Adrenal gland (tissue), 12 donors: ENCODE results near the gene PARD3B. TPM values are rescaled to one million over a fixed set of nuclear protein-coding genes. Genes with fewer than 3 reads are reported as not detected.
A peak's percentile ranks its signal among the peaks of the same experiment; 100 is the strongest.

Experiments
- DNase-seq, 7 donors: peaks; one replicate each; pipeline ENCODE4 v3.0.0-alpha.2; 2019 to 2020
- H3K27ac ChIP-seq, 5 donors: fragments of 200-600 bp; sonication (generic) in 4 of 5; 1 replicate in 3 of 5; 2 replicates in 2 of 5; pipeline versions ENCODE4 v1.5.1 to v1.8.0; 2016 to 2020; ENCODE audit warnings: mild to moderate bottlenecking in 1 of 5
- H3K27me3 ChIP-seq: fragments of 200-600 bp; 2 replicates; pipeline ENCODE4 v1.8.0; 2021
- H3K36me3 ChIP-seq, 2 donors: fragments of 200-600 bp; replicated peaks in 1 of 2; 1 replicate in 1 of 2; 2 replicates in 1 of 2; pipeline versions ENCODE4 v1.5.1 to v1.8.0; 2018 to 2022
- H3K4me1 ChIP-seq, 2 donors: fragments of 200-600 bp; replicated peaks in 1 of 2; 1 replicate in 1 of 2; 2 replicates in 1 of 2; pipeline versions ENCODE4 v1.5.1 to v1.8.0; 2018 to 2021
- H3K4me3 ChIP-seq, 4 donors: fragments of 200-600 bp; sonication (generic) in 3 of 4; one replicate each; pipeline ENCODE4 v1.5.1; 2016 to 2018
- H3K9me3 ChIP-seq, 3 donors: fragments of 200-600 bp; sonication (generic) in 1 of 3; replicated peaks in 1 of 3; 1 replicate in 2 of 3; 2 replicates in 1 of 3; pipeline versions ENCODE4 v1.5.1 to v1.8.0; 2016 to 2021
- POLR2A ChIP-seq, 2 donors: fragments of 450-650 bp; IDR thresholded peaks; one replicate each; pipeline ENCODE4 v1.6.1; 2017; ENCODE audit warnings: antibody characterized with exemption in 2 of 2, mild to moderate bottlenecking in 2 of 2, moderate library complexity in 1 of 2
- WGBS, 4 donors: extraction: QIAGEN DNeasy Blood & Tissue Kit in 2 of 4; methylation state at CpG; one replicate each; pipeline versions ENCODE4 v1.1.5 to v1.1.7; 2013 to 2017; 5-methylcytosine and 5-hydroxymethylcytosine counted together
- intact Hi-C, 2 donors: fragments of 100-400 bp; cut with DNase I; formaldehyde crosslinking; loops; one replicate each; pipeline versions ENCODE4 v1.14.1 to v1.15.0; 2022 to 2023
- polyA plus RNA-seq, 3 donors: library from polyadenylated mRNA; stranded (reverse); fragments of 200-250 nt in 2 of 3; fragments of 350-450 nt in 1 of 3; fragmentation: Illumina TruSeq in 1 of 3; extraction: RNeasy Lipid Tissue Mini Kit (QIAGEN cat#74804) in 1 of 3; gene quantifications; one replicate each; pipeline ENCODE4 v1.2.3, GENCODE V29; 2013 to 2014
- total RNA-seq, 9 donors: library from RNA; depleted of rRNA in 4 of 9; stranded (reverse); fragments of >200 nt in 4 of 9; fragments of 120-200 nt in 1 of 9; fragmentation: NEBNext Ultra II Directional in 1 of 9; extraction: Animal tissue kit (Norgen Biotek cat#: 25700) in 1 of 9; gene quantifications; one replicate each; pipeline versions ENCODE4 v1.1.0 to v1.2.4, GENCODE V29; 2013 to 2023
- TF ChIP-seq, protein P1 (sequence below), 6 experiments: fragments of 450-650 bp in 4 of 6; fragments of 200-600 bp in 2 of 6; sonication (generic) in 1 of 6; IDR thresholded peaks; 1 replicate in 5 of 6; 2 replicates in 1 of 6; pipeline versions ENCODE4 v1.5.1 to v1.8.0; 2016 to 2021; ENCODE audit warnings: antibody characterized with exemption in 6 of 6, mild to moderate bottlenecking in 2 of 6, moderate library complexity in 1 of 6
- donor health status: healthy with polysubstance abuse.
- donor health status: Bipolar disorder and iron deficiency.
- donor health status: DM: yes; HTN: yes; CAD: no.
- donor health status: DM: no; HTN: no; CAD: no.
- donor health status: DM: no; HTN: no; CAD: no.
- donor health status: DM: yes; HTN: yes; CAD: no.

The PARD3B gene
- total and polyA plus RNA-seq, 12 donors: 1.9 to 20.4 (median 9.5) TPM

DNA sequence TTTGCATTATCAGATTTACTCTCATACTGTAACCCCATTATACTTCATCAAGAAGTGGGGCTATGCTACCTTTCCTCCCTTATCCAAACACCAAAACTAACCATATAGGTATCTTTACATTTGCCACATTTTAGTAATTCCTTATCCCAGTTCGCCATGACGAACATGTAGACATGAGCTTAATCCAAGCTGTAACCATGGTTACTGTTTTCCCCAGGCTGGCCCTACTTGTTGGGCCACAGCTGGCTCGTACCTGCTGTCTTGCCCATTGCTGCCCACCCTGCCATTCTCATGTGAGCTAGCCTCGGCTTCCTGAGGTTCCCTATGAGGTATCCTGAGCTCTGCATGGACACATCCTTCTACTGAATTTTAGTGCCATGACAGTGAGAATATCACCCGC is 117.7 kb downstream of the PARD3B start:
- no peak for TF ChIP-seq POLR2A (IDR thresholded peaks at IDR 0.05)
- TF ChIP-seq, protein P1, sequence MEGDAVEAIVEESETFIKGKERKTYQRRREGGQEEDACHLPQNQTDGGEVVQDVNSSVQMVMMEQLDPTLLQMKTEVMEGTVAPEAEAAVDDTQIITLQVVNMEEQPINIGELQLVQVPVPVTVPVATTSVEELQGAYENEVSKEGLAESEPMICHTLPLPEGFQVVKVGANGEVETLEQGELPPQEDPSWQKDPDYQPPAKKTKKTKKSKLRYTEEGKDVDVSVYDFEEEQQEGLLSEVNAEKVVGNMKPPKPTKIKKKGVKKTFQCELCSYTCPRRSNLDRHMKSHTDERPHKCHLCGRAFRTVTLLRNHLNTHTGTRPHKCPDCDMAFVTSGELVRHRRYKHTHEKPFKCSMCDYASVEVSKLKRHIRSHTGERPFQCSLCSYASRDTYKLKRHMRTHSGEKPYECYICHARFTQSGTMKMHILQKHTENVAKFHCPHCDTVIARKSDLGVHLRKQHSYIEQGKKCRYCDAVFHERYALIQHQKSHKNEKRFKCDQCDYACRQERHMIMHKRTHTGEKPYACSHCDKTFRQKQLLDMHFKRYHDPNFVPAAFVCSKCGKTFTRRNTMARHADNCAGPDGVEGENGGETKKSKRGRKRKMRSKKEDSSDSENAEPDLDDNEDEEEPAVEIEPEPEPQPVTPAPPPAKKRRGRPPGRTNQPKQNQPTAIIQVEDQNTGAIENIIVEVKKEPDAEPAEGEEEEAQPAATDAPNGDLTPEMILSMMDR (IDR thresholded peaks at IDR 0.05): no peak
- H3K27ac ChIP-seq: no peak overlapping the region
- DNase-seq: no peak
- 90 to 94% (median 93%) methylated on average over 5 of the region's 5 CpGs for WGBS, 4 donors
- no peaks in the 10 kb centered on the region for H3K27me3 ChIP-seq
- peaks cover 0 to 7% of the 10 kb centered on the region in 2 donors for H3K4me1 ChIP-seq
- no peaks in the 10 kb centered on the region for H3K9me3 ChIP-seq
- intact Hi-C loops: no loop called here
- no peak overlapping the region for H3K4me3 ChIP-seq
- no peaks in the 10 kb centered on the region for H3K36me3 ChIP-seq

DNA sequence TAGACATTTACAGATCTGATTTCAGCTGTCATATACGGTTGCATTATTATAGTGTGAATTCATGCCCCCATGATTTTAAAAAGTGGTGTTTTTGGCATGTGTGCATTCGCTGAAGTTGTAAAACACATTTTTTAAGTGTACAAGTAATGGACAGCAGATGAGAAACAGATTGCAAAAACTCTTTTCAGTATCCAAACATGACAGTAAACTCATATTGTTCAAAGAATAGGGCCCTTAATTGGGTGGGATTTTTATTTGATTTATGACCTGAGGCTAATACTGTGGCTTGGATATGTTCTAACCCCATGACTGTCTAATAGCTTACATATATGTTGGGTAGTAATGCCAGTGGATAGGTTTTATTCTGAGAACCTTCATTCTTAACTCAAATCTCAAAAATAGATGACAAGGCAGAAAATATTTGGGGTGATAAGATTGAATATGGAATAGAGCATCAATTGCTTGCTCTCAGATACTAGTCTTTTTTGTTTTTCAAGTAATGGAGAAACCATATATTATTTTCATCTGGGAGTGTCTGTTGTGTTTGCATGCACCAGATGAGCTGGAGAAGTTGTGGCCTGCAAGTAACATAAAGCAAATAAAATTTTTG is 118.6 kb downstream of the PARD3B start:
- TF ChIP-seq, protein P1 (IDR thresholded peaks at IDR 0.05): no peak
- no peak for TF ChIP-seq POLR2A (IDR thresholded peaks at IDR 0.05)
- Histone ChIP-seq H3K27me3 (no peaks in the 10 kb centered on the region), H3K4me3 (no peak overlapping the region), H3K27ac (no peak overlapping the region), H3K36me3 (no peaks in the 10 kb centered on the region), H3K4me1 (peaks cover 0 to 7% of the 10 kb centered on the region in 2 donors), H3K9me3 (no peaks in the 10 kb centered on the region)
- 81 to 85% (median 84%) methylated on average over 2 of the region's 2 CpGs for WGBS, 4 donors
- intact Hi-C loops: no loop called here
- no peak for DNase-seq

DNA sequence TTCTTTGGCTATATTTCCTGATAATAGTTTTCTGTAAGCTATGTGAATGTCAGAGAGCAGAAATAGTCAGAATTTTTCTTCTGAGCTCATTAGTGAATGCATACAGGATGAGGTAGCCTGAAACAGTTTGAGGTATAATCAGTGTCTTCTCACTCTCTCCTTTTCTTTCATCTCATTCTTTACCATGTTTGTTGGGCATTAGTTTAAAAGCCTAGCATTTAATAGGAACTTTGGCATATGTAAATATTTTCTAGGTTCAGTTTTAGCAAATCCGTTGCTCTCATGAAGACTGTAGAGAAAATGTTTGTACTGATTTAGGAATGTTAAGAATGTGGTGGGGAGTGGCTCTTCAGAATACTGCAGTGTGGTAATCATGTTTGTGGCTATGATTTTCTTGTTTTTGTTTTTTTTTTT is 119.4 kb downstream of the PARD3B start:
- H3K36me3 ChIP-seq: no peaks in the 10 kb centered on the region
- H3K27me3 ChIP-seq: no peaks in the 10 kb centered on the region
- H3K27ac ChIP-seq: peak overlapping the region in 1 of 5 donors; percentile 24
- no peaks in the 10 kb centered on the region for H3K9me3 ChIP-seq
- TF ChIP-seq POLR2A (IDR thresholded peaks at IDR 0.05): no peak
- TF ChIP-seq, protein P1 (IDR thresholded peaks at IDR 0.05): no peak
- H3K4me1 ChIP-seq: peaks cover 0 to 8% of the 10 kb centered on the region in 2 donors
- WGBS, 4 donors: 53 to 68% (median 55%) methylated on average over 1 of the region's 1 CpG
- no peak overlapping the region for H3K4me3 ChIP-seq
- DNase-seq: no peak
- intact Hi-C loops: no loop called here

DNA sequence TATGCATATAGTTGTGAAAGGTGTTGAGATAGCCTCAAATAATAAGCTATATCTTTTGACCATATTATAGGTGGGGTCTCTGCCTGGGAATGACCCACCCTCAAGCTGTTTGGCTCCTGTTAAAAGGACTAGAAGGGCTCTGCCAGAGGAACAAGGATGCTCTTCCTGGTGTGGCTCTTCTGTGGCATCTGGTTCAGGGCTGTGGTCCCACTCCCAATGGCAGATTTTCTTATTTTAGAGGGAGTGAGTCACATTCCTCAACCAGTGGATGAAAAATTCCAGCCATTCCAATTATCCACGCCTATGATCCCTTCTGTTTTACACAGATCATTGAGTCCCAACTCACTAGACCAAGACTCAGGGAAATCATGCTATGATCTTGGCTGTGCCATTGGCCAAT is 119.9 kb downstream of the PARD3B start:
- H3K4me3 ChIP-seq: no peak overlapping the region
- no peak for TF ChIP-seq POLR2A (IDR thresholded peaks at IDR 0.05)
- TF ChIP-seq, protein P1 (IDR thresholded peaks at IDR 0.05): no peak
- no peaks in the 10 kb centered on the region for H3K27me3 ChIP-seq
- H3K27ac ChIP-seq: peak overlapping the region in 1 of 5 donors; percentile 62
- no peak for DNase-seq
- peaks cover 4 to 13% of the 10 kb centered on the region in 2 donors for H3K4me1 ChIP-seq
- intact Hi-C loops: no loop called here
- no peaks in the 10 kb centered on the region for H3K9me3 ChIP-seq
- no peaks in the 10 kb centered on the region for H3K36me3 ChIP-seq
- WGBS, 4 donors: 58 to 67% (median 63%) methylated on average over 1 of the region's 1 CpG
